ENCODE data around the gene ZNF300.

- no peak for TF ChIP-seq GATA3 (IDR thresholded peaks at IDR 0.05; ENCODE audit: low read depth, low read length)
- TF ChIP-seq GATA2 (IDR thresholded peaks at IDR 0.05; ENCODE audit: low read depth, low read length) = no peak
Observed at GRCh38 chr5:150851039-150851438, 53.7 kb downstream of the ZNF300 start.

Data from SH-SY5Y (cell line).